Measurements from ENCODE around the gene KCNG2.

The KCNG2 gene

DNA sequence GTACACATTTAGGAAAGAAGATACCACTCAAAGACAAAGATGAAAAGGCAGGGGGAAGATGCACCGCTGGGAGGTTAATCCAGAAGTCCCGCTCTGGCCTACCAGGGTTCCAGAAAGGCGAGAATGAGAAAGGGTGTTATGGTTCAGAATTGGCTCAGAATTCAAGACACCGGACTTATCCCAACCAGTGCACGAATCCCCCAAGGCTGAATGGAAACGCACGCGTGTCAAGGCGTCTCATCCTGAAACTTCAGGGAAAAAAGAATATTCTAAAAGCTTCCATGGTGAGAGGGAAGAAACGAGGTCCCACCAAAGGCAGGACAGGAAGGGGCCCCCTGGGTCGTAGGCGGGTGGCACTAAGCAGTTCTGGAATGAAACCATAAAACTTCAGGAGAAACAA is 81.8 kb downstream of the KCNG2 start:
- Histone ChIP-seq H3K4me3 (ENCODE audit: severe bottlenecking) (no peak overlapping the region), H3K36me3 (ENCODE audit: low read depth) (no peaks in the 10 kb centered on the region), H3K9me3 (ENCODE audit: severe bottlenecking) (no peaks in the 10 kb centered on the region), H3K27me3 (ENCODE audit: insufficient read depth, poor library complexity, severe bottlenecking) (peaks cover 18% of the 10 kb centered on the region), H3K4me1 (ENCODE audit: insufficient read depth, poor library complexity, severe bottlenecking) (no peaks in the 10 kb centered on the region), H3K27ac (ENCODE audit: poor library complexity, severe bottlenecking) (no peak overlapping the region)
- no peak for ATAC-seq (ENCODE audit: low read depth)
- TF ChIP-seq, protein P1, sequence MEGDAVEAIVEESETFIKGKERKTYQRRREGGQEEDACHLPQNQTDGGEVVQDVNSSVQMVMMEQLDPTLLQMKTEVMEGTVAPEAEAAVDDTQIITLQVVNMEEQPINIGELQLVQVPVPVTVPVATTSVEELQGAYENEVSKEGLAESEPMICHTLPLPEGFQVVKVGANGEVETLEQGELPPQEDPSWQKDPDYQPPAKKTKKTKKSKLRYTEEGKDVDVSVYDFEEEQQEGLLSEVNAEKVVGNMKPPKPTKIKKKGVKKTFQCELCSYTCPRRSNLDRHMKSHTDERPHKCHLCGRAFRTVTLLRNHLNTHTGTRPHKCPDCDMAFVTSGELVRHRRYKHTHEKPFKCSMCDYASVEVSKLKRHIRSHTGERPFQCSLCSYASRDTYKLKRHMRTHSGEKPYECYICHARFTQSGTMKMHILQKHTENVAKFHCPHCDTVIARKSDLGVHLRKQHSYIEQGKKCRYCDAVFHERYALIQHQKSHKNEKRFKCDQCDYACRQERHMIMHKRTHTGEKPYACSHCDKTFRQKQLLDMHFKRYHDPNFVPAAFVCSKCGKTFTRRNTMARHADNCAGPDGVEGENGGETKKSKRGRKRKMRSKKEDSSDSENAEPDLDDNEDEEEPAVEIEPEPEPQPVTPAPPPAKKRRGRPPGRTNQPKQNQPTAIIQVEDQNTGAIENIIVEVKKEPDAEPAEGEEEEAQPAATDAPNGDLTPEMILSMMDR (IDR thresholded peaks at IDR 0.05; ENCODE audit: poor library complexity, severe bottlenecking) = no peak
- no peak for DNase-seq (ENCODE audit: low spot score)

DNA sequence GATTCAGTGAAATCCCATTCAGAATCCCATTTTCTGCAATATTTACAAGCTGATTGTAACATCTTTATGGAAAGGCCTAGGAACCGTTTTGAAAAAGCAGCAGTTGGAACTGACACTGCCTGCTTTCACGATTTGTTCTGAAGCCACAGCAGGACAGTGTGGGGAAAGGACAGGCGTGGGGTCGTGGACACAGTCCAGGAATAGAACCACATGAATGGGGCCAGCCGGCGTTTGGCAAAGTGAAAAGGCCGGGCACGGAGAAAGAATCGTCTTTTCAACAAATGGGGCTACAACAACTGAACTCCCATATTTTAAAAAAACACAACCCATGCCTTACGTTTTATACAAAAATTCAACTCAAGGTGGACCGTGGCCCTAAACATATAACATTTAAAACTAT is 84.0 kb downstream of the KCNG2 start:
- Histone ChIP-seq H3K4me1 (ENCODE audit: insufficient read depth, poor library complexity, severe bottlenecking) (no peaks in the 10 kb centered on the region), H3K27me3 (ENCODE audit: insufficient read depth, poor library complexity, severe bottlenecking) (peaks cover 7% of the 10 kb centered on the region), H3K36me3 (ENCODE audit: low read depth) (no peaks in the 10 kb centered on the region), H3K4me3 (ENCODE audit: severe bottlenecking) (no peak overlapping the region), H3K9me3 (ENCODE audit: severe bottlenecking) (no peaks in the 10 kb centered on the region), H3K27ac (ENCODE audit: poor library complexity, severe bottlenecking) (no peak overlapping the region)
- DNase-seq (ENCODE audit: low spot score) (no peak), ATAC-seq (ENCODE audit: low read depth) (no peak)
- TF ChIP-seq, protein P1 (IDR thresholded peaks at IDR 0.05; ENCODE audit: poor library complexity, severe bottlenecking) = no peak

DNA sequence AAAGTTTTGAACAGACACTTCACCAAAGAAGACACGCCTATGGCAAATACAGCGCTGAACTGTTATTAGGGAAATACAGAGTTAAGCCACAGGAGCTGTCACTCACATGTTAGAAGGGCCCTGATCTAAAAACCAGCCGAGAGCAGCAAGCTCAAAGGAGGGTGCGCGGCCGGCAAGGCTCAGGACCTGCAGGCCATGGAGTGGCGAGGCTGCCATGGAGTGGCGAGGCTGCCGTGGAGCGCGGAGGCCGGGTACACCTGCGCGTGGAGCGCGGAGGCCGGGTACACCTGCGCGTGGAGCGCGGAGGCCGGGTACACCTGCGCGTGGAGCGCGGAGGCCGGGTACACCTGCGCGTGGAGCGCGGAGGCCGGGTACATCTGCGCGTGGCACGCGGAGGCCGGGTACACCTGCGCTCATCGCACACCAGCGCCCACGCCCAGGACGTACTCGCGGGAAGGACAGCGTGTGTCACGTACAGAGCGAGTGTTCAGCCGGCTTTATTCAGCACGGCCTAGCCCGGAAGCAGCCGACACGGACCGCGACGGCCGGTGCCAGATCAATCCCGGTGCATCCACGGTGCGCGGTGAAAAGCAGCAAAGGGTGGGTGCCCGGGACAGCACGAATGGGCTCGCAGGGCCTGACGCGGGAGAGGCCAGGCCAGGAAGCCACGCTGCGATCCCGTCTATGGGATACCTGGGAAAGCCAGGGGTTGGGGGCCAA is 84.9 kb downstream of the KCNG2 start:
- Histone ChIP-seq H3K4me3 (ENCODE audit: severe bottlenecking) (no peak overlapping the region), H3K4me1 (ENCODE audit: insufficient read depth, poor library complexity, severe bottlenecking) (no peaks in the 10 kb centered on the region), H3K36me3 (ENCODE audit: low read depth) (no peaks in the 10 kb centered on the region), H3K27ac (ENCODE audit: poor library complexity, severe bottlenecking) (no peak overlapping the region), H3K9me3 (ENCODE audit: severe bottlenecking) (no peaks in the 10 kb centered on the region), H3K27me3 (ENCODE audit: insufficient read depth, poor library complexity, severe bottlenecking) (no peaks in the 10 kb centered on the region)
- TF ChIP-seq, protein P1 (IDR thresholded peaks at IDR 0.05; ENCODE audit: poor library complexity, severe bottlenecking) = no peak
- no peak for ATAC-seq (ENCODE audit: low read depth)
- DNase-seq (ENCODE audit: low spot score) = peak; percentile 57

DNA sequence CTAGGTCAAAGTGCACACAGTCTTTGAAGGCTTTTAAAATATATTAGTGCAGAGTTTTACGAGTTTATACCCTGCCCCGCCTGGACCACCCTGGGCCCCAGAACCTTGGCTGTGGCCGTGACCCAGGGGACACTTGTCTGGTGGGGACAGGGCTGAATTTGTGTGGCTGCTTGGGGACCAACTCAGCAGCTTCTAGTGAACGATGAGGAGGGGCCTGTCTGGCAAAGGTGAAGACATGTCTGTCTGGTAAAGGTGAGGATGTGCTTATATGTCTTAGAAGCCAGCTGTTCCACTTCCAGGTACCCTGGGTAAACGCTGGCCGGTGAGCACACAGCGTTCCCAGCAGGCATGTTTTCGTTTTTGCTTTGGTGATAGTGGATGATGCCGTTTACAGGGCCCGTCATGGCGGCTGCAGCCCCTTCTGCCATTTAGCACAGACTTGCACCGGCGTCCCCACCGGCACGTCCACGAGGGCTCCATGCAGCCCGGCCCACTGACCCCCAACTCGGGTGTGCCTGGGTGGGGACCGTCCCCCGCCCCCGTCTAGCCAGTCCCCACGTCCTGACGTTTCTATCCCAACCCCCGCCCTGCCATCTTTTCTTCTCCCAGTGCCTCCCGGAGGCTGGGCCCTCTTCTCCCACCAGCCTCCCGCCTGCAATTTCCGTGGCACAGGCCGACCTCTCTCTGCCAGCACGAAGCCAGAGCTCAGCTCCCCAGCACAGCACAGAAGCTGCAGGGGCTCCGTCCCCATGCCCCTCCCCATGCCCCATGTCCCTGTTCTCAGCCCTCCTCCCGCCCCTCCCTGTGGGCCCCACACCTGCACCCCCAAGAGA is 85.9 kb downstream of the KCNG2 start:
- ATAC-seq (ENCODE audit: low read depth) (no peak), DNase-seq (ENCODE audit: low spot score) (peak; percentile 64)
- Histone ChIP-seq H3K4me1 (ENCODE audit: insufficient read depth, poor library complexity, severe bottlenecking) (no peaks in the 10 kb centered on the region), H3K9me3 (ENCODE audit: severe bottlenecking) (no peaks in the 10 kb centered on the region), H3K36me3 (ENCODE audit: low read depth) (no peaks in the 10 kb centered on the region), H3K27me3 (ENCODE audit: insufficient read depth, poor library complexity, severe bottlenecking) (no peaks in the 10 kb centered on the region), H3K27ac (ENCODE audit: poor library complexity, severe bottlenecking) (no peak overlapping the region), H3K4me3 (ENCODE audit: severe bottlenecking) (no peak overlapping the region)
- TF ChIP-seq, protein P1 (IDR thresholded peaks at IDR 0.05; ENCODE audit: poor library complexity, severe bottlenecking) = no peak

Data from RWPE2 (cell line).